HG03565 (cell line): Measurements from ENCODE around the gene LHFPL3.

ENCODE experiments used
- ATAC-seq: cut with Tn5 transposase; IDR thresholded peaks from one replicate; pipeline ENCODE4 v1.9.1; 2021; ENCODE audit warnings: mild to moderate bottlenecking, moderate library complexity; ENCODE audit not compliant: unreplicated experiment

Gene LHFPL3

GRCh38 chr7:104469166-104469820 lies 140.9 kb downstream of the LHFPL3 start:
- ATAC-seq = no peak

- ATAC-seq = no peak
Measured at GRCh38 chr7:104480529-104480928, 152.1 kb downstream of the LHFPL3 start.

- no peak for ATAC-seq
Measured at GRCh38 chr7:104482362-104483037, 154.1 kb downstream of the LHFPL3 start.

- no peak for ATAC-seq
Measured at GRCh38 chr7:104486931-104487330, 158.5 kb downstream of the LHFPL3 start.

GRCh38 chr7:104487642-104488041 lies 159.2 kb downstream of the LHFPL3 start:
- ATAC-seq = no peak

GRCh38 chr7:104497379-104497967 lies 169.1 kb downstream of the LHFPL3 start:
- no peak for ATAC-seq

GRCh38 chr7:104499975-104500374 lies 171.6 kb downstream of the LHFPL3 start:
- ATAC-seq = no peak

GRCh38 chr7:104509874-104510273 lies 181.5 kb downstream of the LHFPL3 start:
- ATAC-seq = no peak

- no peak for ATAC-seq
Measured at GRCh38 chr7:104524853-104525252, 196.4 kb downstream of the LHFPL3 start.

- no peak for ATAC-seq
Measured at GRCh38 chr7:104528142-104528541, 199.7 kb downstream of the LHFPL3 start.

- no peak for ATAC-seq
Measured at GRCh38 chr7:104529567-104529966, 201.2 kb downstream of the LHFPL3 start.

GRCh38 chr7:104530251-104530650 lies 201.8 kb downstream of the LHFPL3 start:
- ATAC-seq = no peak

- no peak for ATAC-seq
Measured at GRCh38 chr7:104534149-104534548, 205.7 kb downstream of the LHFPL3 start.

- no peak for ATAC-seq
Measured at GRCh38 chr7:104535841-104536240, 207.4 kb downstream of the LHFPL3 start.

GRCh38 chr7:104536956-104537355 lies 208.6 kb downstream of the LHFPL3 start:
- ATAC-seq = no peak

GRCh38 chr7:104538152-104538551 lies 209.7 kb downstream of the LHFPL3 start:
- no peak for ATAC-seq

- no peak for ATAC-seq
Measured at GRCh38 chr7:104541897-104542296, 213.5 kb downstream of the LHFPL3 start.

GRCh38 chr7:104548861-104549260 lies 220.5 kb downstream of the LHFPL3 start:
- ATAC-seq = no peak

GRCh38 chr7:104550362-104550761 lies 222.0 kb downstream of the LHFPL3 start:
- ATAC-seq = no peak

GRCh38 chr7:104551226-104551625 lies 222.8 kb downstream of the LHFPL3 start:
- ATAC-seq = no peak

GRCh38 chr7:104552102-104552501 lies 223.7 kb downstream of the LHFPL3 start:
- no peak for ATAC-seq

GRCh38 chr7:104553074-104553473 lies 224.7 kb downstream of the LHFPL3 start:
- ATAC-seq = no peak
